NCI-H2227 (cell line): ENCODE measurements around the gene FLNB.

Experiments
- DNase-seq: peaks from one replicate; lab custom pipeline; 2025; ENCODE audit not compliant: unreplicated experiment; lab: John Stamatoyannopoulos, UW

The FLNB gene

GRCh38 chr3:58177747-58178527, 169.7 kb downstream of the FLNB start:
- peak; percentile 85 for DNase-seq

- DNase-seq, result no peak
These were observed 170.5 kb downstream of the FLNB start for GRCh38 chr3:58178528-58179234.

- DNase-seq, result no peak
These were observed 171.2 kb downstream of the FLNB start for GRCh38 chr3:58179235-58180098.

GRCh38 chr3:58180099-58180880, 172.1 kb downstream of the FLNB start:
- DNase-seq, result no peak

- DNase-seq, result no peak
These were observed 172.8 kb downstream of the FLNB start for GRCh38 chr3:58180940-58181587.

- no peak for DNase-seq
These were observed 175.0 kb downstream of the FLNB start for GRCh38 chr3:58183221-58183620.

- DNase-seq, result no peak
These were observed 175.7 kb downstream of the FLNB start for GRCh38 chr3:58183891-58184290.

- DNase-seq, result no peak
These were observed 176.2 kb downstream of the FLNB start for GRCh38 chr3:58184309-58184981.

GRCh38 chr3:58184982-58185360, 176.7 kb downstream of the FLNB start:
- no peak for DNase-seq

GRCh38 chr3:58188173-58188564, 179.9 kb downstream of the FLNB start:
- DNase-seq, result no peak

GRCh38 chr3:58188921-58189451, 180.8 kb downstream of the FLNB start:
- DNase-seq, result peak; percentile 9

GRCh38 chr3:58189691-58190090, 181.5 kb downstream of the FLNB start:
- no peak for DNase-seq

- DNase-seq, result no peak
These were observed 182.1 kb downstream of the FLNB start for GRCh38 chr3:58190291-58190690.

- DNase-seq, result no peak
These were observed 182.7 kb downstream of the FLNB start for GRCh38 chr3:58190882-58191281.

GRCh38 chr3:58191361-58191991, 183.3 kb downstream of the FLNB start:
- DNase-seq, result no peak

- no peak for DNase-seq
These were observed 183.8 kb downstream of the FLNB start for GRCh38 chr3:58192069-58192468.

- no peak for DNase-seq
These were observed 185.6 kb downstream of the FLNB start for GRCh38 chr3:58193682-58194407.

GRCh38 chr3:58197588-58197987, 189.4 kb downstream of the FLNB start:
- DNase-seq, result no peak
